Progenitor cell of endocrine pancreas (in vitro differentiated cells): ENCODE results near the gene TMC2. TPM values are rescaled to one million over a fixed set of nuclear protein-coding genes. Genes with fewer than 3 reads are reported as not detected.
"Not testable (repeated sequence)": the region's sequence is repeated elsewhere in the genome, so short reads cannot be mapped to it uniquely, and the experiment has no call there.

Experiments
- DNase-seq: peaks from one replicate; pipeline ENCODE4 v3.0.0; 2021; ENCODE audit warnings: low spot score; ENCODE audit not compliant: unreplicated experiment
- H3K27ac Mint-ChIP-seq: 2 replicates; pipeline ENCODE4 v1.8.0; 2021; ENCODE audit warnings: mild to moderate bottlenecking, moderate library complexity, mixed read lengths
- H3K27me3 Mint-ChIP-seq: 2 replicates; pipeline ENCODE4 v1.8.0; 2021; ENCODE audit warnings: mixed read lengths
- H3K36me3 Mint-ChIP-seq: 2 replicates; pipeline ENCODE4 v1.8.0; 2022; ENCODE audit warnings: mixed read lengths; ENCODE audit not compliant: insufficient read depth
- H3K4me1 Mint-ChIP-seq: 2 replicates; pipeline ENCODE4 v1.8.0; 2021; ENCODE audit warnings: low read depth, mixed read lengths
- H3K4me3 Mint-ChIP-seq: 2 replicates; pipeline ENCODE4 v1.8.0; 2021; ENCODE audit warnings: low read depth, mild to moderate bottlenecking, moderate library complexity, mixed read lengths
- H3K9me3 Mint-ChIP-seq: 2 replicates; pipeline ENCODE4 v1.8.0; 2021; ENCODE audit warnings: low read depth, mixed read lengths
- CTCF ChIP-seq: fragments of 200-600 bp; sonication (generic); IDR thresholded peaks from one replicate; pipeline ENCODE4 v1.5.0; 2021; ENCODE audit warnings: antibody characterized with exemption, mild to moderate bottlenecking; ENCODE audit not compliant: unreplicated experiment
- total RNA-seq: library from RNA; stranded (reverse); gene quantifications from 2 replicates; pipeline ENCODE4 v1.2.1, GENCODE V29; 2021

The TMC2 gene
- total RNA-seq, 1 donor from 2014 or later, result not detected

GRCh38 chr20:2518096-2518495, 18.3 kb upstream of the TMC2 start:
- Mint-ChIP-seq H3K27ac (no peak overlapping the region), H3K36me3 (no peaks in the 10 kb centered on the region), H3K4me1 (no peaks in the 10 kb centered on the region), H3K27me3 (peaks cover 56% of the 10 kb centered on the region), H3K4me3 (no peak overlapping the region), H3K9me3 (no peaks in the 10 kb centered on the region)
- no peak for TF ChIP-seq CTCF
- no peak for DNase-seq

DNA sequence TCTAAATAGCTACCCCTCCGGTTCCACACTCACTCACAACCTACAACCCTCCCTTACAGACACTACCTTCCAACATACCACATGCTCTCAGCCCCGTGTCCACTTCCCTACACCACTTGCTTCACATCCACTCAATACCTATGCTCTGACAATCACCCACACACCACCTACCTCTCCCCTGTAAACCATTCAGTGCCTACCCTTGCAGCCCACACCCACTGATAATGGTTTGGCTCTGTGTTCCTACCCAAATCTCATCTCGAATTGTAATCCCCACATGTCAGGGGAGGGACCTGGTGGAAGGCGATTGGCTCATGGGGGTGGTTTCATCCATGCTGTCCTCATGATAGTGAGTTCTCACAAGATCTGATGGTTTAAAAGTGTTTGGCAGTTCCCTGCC, 17.8 kb upstream of the TMC2 start:
- H3K9me3 Mint-ChIP-seq, result no peaks in the 10 kb centered on the region
- no peaks in the 10 kb centered on the region for H3K4me1 Mint-ChIP-seq
- no peaks in the 10 kb centered on the region for H3K36me3 Mint-ChIP-seq
- peaks cover 52% of the 10 kb centered on the region for H3K27me3 Mint-ChIP-seq
- no peak overlapping the region for H3K4me3 Mint-ChIP-seq
- TF ChIP-seq CTCF, result no peak
- no peak overlapping the region for H3K27ac Mint-ChIP-seq
- DNase-seq, result no peak

DNA sequence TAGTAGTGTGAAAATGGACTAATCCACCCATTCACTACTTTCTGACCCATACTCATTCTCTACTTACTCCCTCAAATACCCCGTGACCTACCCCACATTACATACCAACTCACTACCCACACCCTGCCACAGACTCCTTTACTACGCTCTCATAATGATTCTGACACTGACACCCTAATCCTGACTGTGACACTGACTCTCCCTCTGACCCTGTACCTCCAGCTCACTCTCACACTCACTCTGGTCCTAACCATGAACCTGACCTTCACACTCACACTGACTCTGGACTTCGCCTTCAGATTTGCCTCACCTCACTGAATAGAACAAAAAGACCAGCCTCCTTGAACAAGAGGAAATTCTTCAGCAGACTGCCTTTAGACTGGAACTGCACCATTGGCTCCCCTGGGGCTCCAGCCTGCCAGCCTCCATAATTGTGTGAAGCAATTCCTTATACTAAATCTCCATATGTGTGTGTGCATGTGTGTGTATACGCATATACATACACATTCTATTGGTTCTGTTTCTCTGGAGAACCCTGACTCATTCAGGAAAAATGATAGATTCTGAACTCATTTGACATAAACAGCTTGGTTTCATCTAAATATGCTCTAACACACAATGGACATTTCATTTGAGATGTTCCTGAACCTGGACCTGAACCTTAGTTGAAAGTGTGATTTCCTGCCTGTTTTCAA, 17.1 kb upstream of the TMC2 start:
- no peak for TF ChIP-seq CTCF
- no peak overlapping the region for H3K27ac Mint-ChIP-seq
- no peaks in the 10 kb centered on the region for H3K9me3 Mint-ChIP-seq
- no peaks in the 10 kb centered on the region for H3K4me1 Mint-ChIP-seq
- H3K4me3 Mint-ChIP-seq, result no peak overlapping the region
- H3K27me3 Mint-ChIP-seq, result peaks cover 49% of the 10 kb centered on the region
- no peak for DNase-seq
- H3K36me3 Mint-ChIP-seq, result no peaks in the 10 kb centered on the region

GRCh38 chr20:2520617-2521016, 15.8 kb upstream of the TMC2 start:
- Mint-ChIP-seq H3K27ac (no peak overlapping the region), H3K36me3 (no peaks in the 10 kb centered on the region), H3K4me1 (peaks cover 2% of the 10 kb centered on the region), H3K4me3 (no peak overlapping the region), H3K9me3 (no peaks in the 10 kb centered on the region), H3K27me3 (peaks cover 55% of the 10 kb centered on the region)
- no peak for TF ChIP-seq CTCF
- no peak for DNase-seq

GRCh38 chr20:2521369-2522305, 14.7 kb upstream of the TMC2 start:
- Mint-ChIP-seq H3K9me3 (no peaks in the 10 kb centered on the region), H3K36me3 (no peaks in the 10 kb centered on the region), H3K27me3 (peaks cover 60% of the 10 kb centered on the region), H3K4me3 (no peak overlapping the region), H3K4me1 (peaks cover 2% of the 10 kb centered on the region), H3K27ac (no peak overlapping the region)
- peak; percentile 87 for TF ChIP-seq CTCF
- DNase-seq, result no peak

DNA sequence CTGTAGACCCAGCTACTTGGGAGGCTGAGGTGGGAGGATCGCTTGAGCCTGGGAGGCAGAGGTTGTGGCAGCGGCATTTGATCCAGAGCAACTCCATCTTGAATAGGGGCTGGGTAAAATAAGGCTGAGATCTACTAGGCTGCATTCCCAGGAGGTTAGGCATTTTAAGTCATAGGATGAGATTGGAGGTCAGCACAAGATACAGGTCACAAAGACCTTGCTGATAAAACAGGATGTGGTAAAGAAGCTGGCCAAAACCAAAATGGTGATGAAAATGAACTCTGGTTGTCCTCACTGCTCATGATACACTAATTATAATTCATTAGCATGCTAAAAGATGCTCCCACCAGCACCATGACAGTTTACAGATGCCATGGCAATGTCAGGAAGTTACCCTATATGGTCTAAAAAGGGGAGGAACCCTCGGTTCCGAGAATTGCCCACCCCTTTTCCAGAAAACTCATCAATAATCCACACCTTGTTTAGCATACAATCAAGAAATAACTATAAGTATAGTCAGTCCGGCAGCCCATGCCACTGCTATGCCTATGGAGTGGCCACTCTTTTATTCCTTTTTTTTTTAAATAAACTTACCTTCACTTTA, 13.4 kb upstream of the TMC2 start:
- peaks cover 72% of the 10 kb centered on the region for H3K27me3 Mint-ChIP-seq
- H3K36me3 Mint-ChIP-seq, H3K27ac Mint-ChIP-seq, H3K9me3 Mint-ChIP-seq, H3K4me3 Mint-ChIP-seq, H3K4me1 Mint-ChIP-seq, DNase-seq: not testable (repeated sequence)
